Thyroid gland (tissue), 4 donors: Measurements from ENCODE around the gene GIGYF2. TPM values are rescaled to one million over a fixed set of nuclear protein-coding genes. Genes with fewer than 3 reads are reported as not detected.

Experiments used
- DNase-seq, 2 donors: peaks; one replicate each; pipeline ENCODE4 v3.0.0-alpha.2; 2019
- H3K27ac ChIP-seq, 3 donors: fragments of 200-600 bp; sonication (generic); 1 replicate in 2 of 3; 2 replicates in 1 of 3; pipeline ENCODE4 v1.5.1; 2016 to 2019; ENCODE audit warnings: mild to moderate bottlenecking in 1 of 3, moderate library complexity in 1 of 3
- H3K27me3 ChIP-seq: fragments of 200-600 bp; sonication (generic); one replicate; pipeline ENCODE4 v1.5.1; 2019
- H3K36me3 ChIP-seq, 2 donors: fragments of 200-600 bp; sonication (generic); one replicate each; pipeline ENCODE4 v1.5.1; 2016 to 2019
- H3K4me1 ChIP-seq, 2 donors: fragments of 200-600 bp; sonication (generic); one replicate each; pipeline ENCODE4 v1.5.1; 2017 to 2019
- H3K4me3 ChIP-seq, 3 donors: fragments of 200-600 bp; sonication (generic); replicated peaks in 1 of 3; 1 replicate in 2 of 3; 2 replicates in 1 of 3; pipeline ENCODE4 v1.5.1; 2016; ENCODE audit warnings: mild to moderate bottlenecking in 1 of 3
- H3K9me3 ChIP-seq: fragments of 200-600 bp; sonication (generic); one replicate; pipeline ENCODE4 v1.5.1; 2017
- CTCF ChIP-seq, 6 experiments: fragments of 200-600 bp in 3 of 6; fragments of 450-650 bp in 3 of 6; sonication (generic) in 3 of 6; IDR thresholded peaks; one replicate each; pipeline ENCODE4 v1.5.1; 2016 to 2019; ENCODE audit warnings: antibody characterized with exemption in 6 of 6, mild to moderate bottlenecking in 2 of 6, inconsistent platforms in 1 of 6, moderate library complexity in 1 of 6
- POLR2A ChIP-seq, 2 donors: fragments of 450-650 bp; IDR thresholded peaks; one replicate each; pipeline ENCODE4 v1.6.1; 2017; ENCODE audit warnings: antibody characterized with exemption in 2 of 2, mild to moderate bottlenecking in 2 of 2, moderate library complexity in 1 of 2
- WGBS, 2 donors: methylation state at CpG; one replicate each; pipeline ENCODE4 v1.1.5; 2017; 5-methylcytosine and 5-hydroxymethylcytosine counted together
- intact Hi-C: fragments of 100-400 bp; cut with DNase I; formaldehyde crosslinking; loops from one replicate; pipeline ENCODE4 v1.15.1; 2023
- total RNA-seq, 4 donors: library from RNA; depleted of rRNA; stranded (reverse); fragments of >200 nt; gene quantifications; one replicate each; pipeline ENCODE4 v1.2.3, GENCODE V29; 2016

The GIGYF2 gene
- total RNA-seq, 4 donors from 2014 or later = 88.7 to 138 (median 101) TPM

DNA sequence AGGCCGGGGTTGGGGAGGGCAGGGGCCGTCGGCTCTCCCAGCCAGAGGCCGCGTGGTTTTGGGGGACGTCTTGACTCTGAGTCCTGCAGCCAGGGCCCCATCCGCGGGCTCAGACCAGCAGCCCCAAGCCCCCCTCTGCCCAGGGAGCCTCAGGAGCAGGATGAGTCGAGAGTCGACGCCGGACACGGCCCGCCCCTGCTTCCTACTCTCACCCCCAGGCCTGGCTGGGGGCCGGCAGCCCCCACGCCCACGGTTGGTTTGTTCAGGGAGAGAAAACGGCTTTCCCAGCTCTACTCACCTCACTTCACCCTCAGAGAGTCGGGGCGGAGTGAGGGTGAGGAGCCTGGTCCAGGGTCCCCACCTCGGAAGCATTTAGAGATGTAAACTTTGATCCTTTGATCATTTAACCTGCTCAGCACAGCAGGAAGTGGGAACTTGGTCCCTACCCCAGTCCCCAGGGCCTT, 179.9 kb downstream of the GIGYF2 start:
- no peak for DNase-seq
- 10 to 52% methylated on average over 3 to 4 of the region's 21 CpGs for WGBS, 2 donors
- TF ChIP-seq POLR2A (IDR thresholded peaks at IDR 0.05) (no peak), CTCF (IDR thresholded peaks at IDR 0.05) (no peak)
- Histone ChIP-seq H3K4me1 (peaks cover 5 to 16% of the 10 kb centered on the region in 2 donors), H3K4me3 (peak overlapping the region in 1 of 3 donors; percentile 19), H3K9me3 (no peaks in the 10 kb centered on the region), H3K36me3 (no peaks in the 10 kb centered on the region), H3K27me3 (no peaks in the 10 kb centered on the region), H3K27ac (no peak overlapping the region)
- intact Hi-C loops = no loop called here

- H3K27me3 ChIP-seq = no peaks in the 10 kb centered on the region
- H3K27ac ChIP-seq = no peak overlapping the region
- no peak for DNase-seq
- TF ChIP-seq POLR2A (IDR thresholded peaks at IDR 0.05) = no peak
- no peak for TF ChIP-seq CTCF (IDR thresholded peaks at IDR 0.05)
- intact Hi-C loops = no loop called here
- H3K4me1 ChIP-seq = peaks cover 5 to 16% of the 10 kb centered on the region in 2 donors
- no peaks in the 10 kb centered on the region for H3K36me3 ChIP-seq
- WGBS, 2 donors = 93 to 96% methylated on average over 7 to 11 of the region's 13 CpGs
- H3K9me3 ChIP-seq = no peaks in the 10 kb centered on the region
- H3K4me3 ChIP-seq = no peak overlapping the region
Measured at GRCh38 chr2:232877940-232878511, 180.9 kb downstream of the GIGYF2 start.

DNA sequence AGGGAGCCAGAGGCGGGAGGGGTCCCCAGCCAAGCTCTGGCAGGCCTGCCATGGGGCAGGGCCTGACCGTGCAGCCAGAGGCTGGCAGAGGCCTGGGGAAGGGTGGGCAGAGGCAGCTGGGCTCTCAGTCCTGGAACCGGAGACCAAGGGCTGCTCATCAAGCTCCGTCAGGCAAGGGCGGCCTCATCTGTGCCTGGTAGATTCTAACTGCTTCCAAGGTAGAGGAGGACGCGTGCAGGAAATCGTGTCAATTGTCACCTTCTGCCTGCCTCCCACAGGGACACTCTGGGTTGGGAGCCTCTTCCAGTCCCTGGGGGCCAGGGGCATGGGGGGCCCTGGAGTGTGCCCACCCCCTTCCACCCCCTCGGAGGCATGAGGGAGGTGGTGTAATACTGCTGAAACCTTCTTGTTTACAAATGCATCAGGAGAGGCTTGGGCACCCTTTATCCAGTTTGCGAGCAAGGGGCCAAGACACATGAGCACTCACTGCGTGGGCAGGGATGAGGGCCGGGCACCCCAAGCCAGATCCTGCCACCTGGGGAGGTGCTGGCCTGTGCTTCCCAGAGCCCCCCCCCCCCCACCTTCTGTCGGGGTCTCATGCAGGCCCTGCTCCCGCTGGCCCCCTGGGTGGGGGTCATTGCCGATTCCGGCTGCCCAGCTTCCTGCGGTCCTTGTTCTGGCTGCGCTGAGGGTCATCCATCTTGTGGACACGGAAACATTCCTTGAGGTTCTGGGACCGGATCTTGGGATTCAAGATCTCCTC, 181.9 kb downstream of the GIGYF2 start:
- H3K27ac ChIP-seq = no peak overlapping the region
- intact Hi-C loops = no loop called here
- no peak overlapping the region for H3K4me3 ChIP-seq
- H3K4me1 ChIP-seq = peaks cover 5 to 16% of the 10 kb centered on the region in 2 donors
- DNase-seq = no peak
- H3K9me3 ChIP-seq = no peaks in the 10 kb centered on the region
- H3K36me3 ChIP-seq = no peaks in the 10 kb centered on the region
- no peak for TF ChIP-seq POLR2A (IDR thresholded peaks at IDR 0.05)
- TF ChIP-seq CTCF (IDR thresholded peaks at IDR 0.05) = no peak
- H3K27me3 ChIP-seq = no peaks in the 10 kb centered on the region
- 89% methylated on average over 15 to 17 of the region's 20 CpGs for WGBS, 2 donors

DNA sequence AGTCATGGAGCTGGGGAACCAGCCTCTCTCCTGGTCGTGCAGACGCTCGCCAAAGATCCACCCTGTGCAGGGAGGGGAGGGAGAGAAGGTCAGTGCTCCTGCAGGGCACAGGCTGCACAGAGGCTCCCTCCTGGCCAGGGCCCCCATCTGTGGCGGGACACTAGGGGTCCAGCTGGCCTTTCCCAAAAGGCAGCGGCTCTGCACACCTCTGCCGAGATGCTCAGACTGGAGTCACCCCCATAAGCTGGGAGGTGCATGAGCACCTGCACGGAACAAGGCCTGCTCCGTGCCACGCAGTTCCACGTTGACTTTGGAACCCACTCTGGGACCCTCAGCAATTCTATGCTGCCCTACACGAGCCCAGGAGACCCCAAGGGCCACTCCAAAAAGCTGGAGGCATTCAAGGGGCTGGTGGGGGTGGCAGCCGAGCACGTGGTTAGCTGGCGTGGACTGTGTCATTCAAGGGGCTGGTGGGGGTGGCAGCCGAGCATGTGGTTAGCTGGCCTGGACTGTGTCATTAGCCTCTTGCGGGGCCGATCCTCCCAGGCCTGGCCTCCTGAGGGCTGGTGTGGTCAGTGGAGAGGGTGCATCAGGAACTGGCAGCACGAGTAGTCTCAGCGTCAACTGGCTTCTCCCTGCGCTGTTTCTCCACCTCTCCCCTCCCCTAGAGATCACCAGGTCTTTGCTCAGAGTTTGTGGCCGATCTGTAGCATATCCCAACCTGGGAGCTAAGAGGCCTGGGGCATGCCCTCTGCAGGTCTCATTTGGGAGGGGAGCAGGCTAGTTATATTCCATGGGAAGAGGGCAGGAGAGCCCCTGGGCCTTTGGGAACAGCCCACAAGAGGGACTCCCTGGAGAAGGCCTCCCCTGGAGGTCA, 182.7 kb downstream of the GIGYF2 start:
- Histone ChIP-seq H3K4me3 (no peak overlapping the region), H3K36me3 (no peaks in the 10 kb centered on the region), H3K9me3 (no peaks in the 10 kb centered on the region), H3K27me3 (no peaks in the 10 kb centered on the region), H3K27ac (no peak overlapping the region), H3K4me1 (peaks cover 5 to 16% of the 10 kb centered on the region in 2 donors)
- no peak for DNase-seq
- TF ChIP-seq POLR2A (IDR thresholded peaks at IDR 0.05) (no peak), CTCF (IDR thresholded peaks at IDR 0.05) (no peak)
- WGBS, 2 donors = 84 to 90% methylated on average over 7 to 8 of the region's 21 CpGs
- intact Hi-C loops = no loop called here
